ENCODE measurements around the gene PARD3. TPM values are rescaled to one million over a fixed set of nuclear protein-coding genes. Genes with fewer than 3 reads are reported as not detected.

PARD3 gene
- total RNA-seq, 1 experiment from 2014 or later = 46.3 TPM

DNA sequence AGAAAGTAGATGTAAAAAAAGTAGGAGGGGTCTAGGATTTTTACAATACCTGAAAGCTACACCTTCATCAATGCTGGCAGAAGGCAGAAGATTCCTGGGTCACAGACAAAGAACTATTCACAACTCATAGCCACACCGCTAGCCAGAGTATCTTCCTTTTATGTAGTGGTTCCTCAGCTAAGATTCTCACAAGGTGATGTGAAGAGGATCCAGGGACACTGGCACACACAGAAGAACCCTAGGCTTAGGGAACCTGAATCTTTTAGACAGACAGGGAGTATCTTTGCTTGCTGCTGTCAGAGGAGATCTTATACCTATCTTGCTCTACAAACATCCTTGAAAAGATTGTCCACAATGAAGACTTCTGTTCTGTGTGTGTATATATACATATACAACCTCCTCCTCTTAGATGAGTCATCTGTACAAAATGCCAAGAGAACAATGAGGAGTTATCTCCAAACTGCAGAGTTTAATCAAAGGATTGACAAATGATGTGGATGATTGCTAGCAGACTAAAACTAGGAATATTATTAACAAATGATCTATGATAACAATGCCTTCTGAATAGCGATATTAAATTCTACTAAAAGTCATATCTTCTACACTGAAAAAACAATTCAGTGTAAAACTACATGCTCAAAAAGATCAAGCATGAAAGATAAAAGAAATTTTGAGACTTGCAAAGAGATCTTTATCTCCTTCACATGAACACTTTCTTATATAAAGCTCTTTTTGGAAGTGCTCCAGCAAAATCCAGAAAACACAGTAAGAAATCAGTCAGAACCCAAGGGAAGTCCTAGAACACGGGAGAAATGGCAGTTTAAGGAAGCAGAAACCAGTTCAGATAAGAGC is 409.3 kb downstream of the PARD3 start (continued):
- no peak for TF ChIP-seq YY1 (IDR thresholded peaks at IDR 0.05; ENCODE audit: extremely low read depth, insufficient replicate concordance, low read depth, low read length)
- TF ChIP-seq, protein P1, sequence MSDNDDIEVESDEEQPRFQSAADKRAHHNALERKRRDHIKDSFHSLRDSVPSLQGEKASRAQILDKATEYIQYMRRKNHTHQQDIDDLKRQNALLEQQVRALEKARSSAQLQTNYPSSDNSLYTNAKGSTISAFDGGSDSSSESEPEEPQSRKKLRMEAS (IDR thresholded peaks at IDR 0.05) = no peak
- TF ChIP-seq POLR2A (IDR thresholded peaks at IDR 0.05; ENCODE audit: borderline replicate concordance, extremely low read depth, insufficient read depth, insufficient read length) = no peak
- no peak for TF ChIP-seq ELF1 (IDR thresholded peaks at IDR 0.05; ENCODE audit: borderline replicate concordance, low read depth)
- TF ChIP-seq POLR2AphosphoS5 (IDR thresholded peaks at IDR 0.05; ENCODE audit: low read depth, low read length) = no peak
- TF ChIP-seq, protein P2, sequence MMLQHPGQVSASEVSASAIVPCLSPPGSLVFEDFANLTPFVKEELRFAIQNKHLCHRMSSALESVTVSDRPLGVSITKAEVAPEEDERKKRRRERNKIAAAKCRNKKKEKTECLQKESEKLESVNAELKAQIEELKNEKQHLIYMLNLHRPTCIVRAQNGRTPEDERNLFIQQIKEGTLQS (IDR thresholded peaks at IDR 0.05) = no peak
- peak; percentile 39; the same call in 1 of the 2 replicates for TF ChIP-seq FOSL1 (IDR thresholded peaks at IDR 0.05; ENCODE audit: low read depth)
- TF ChIP-seq, protein P3, sequence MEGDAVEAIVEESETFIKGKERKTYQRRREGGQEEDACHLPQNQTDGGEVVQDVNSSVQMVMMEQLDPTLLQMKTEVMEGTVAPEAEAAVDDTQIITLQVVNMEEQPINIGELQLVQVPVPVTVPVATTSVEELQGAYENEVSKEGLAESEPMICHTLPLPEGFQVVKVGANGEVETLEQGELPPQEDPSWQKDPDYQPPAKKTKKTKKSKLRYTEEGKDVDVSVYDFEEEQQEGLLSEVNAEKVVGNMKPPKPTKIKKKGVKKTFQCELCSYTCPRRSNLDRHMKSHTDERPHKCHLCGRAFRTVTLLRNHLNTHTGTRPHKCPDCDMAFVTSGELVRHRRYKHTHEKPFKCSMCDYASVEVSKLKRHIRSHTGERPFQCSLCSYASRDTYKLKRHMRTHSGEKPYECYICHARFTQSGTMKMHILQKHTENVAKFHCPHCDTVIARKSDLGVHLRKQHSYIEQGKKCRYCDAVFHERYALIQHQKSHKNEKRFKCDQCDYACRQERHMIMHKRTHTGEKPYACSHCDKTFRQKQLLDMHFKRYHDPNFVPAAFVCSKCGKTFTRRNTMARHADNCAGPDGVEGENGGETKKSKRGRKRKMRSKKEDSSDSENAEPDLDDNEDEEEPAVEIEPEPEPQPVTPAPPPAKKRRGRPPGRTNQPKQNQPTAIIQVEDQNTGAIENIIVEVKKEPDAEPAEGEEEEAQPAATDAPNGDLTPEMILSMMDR (IDR thresholded peaks at IDR 0.05 in 2 of 3, conservative IDR thresholded peaks at IDR 0.05 in 1 of 3; ENCODE audit: borderline replicate concordance in 1 of 3, insufficient read depth in 1 of 3, low read depth in 2 of 3, low read length in 2 of 3) = no peak
- TF ChIP-seq EZH2 (IDR thresholded peaks at IDR 0.05) = no peak
- TF ChIP-seq CBX3 (IDR thresholded peaks at IDR 0.05; ENCODE audit: low read depth) = peak; percentile 47; the same call in 1 of the 2 replicates
- TF ChIP-seq RAD21 (IDR thresholded peaks at IDR 0.05; ENCODE audit: low read depth) = no peak
- no peak for TF ChIP-seq ZFX (IDR thresholded peaks at IDR 0.05)
- TF ChIP-seq CEBPB (IDR thresholded peaks at IDR 0.05; ENCODE audit: low read depth) = no peak
- peak; percentile 45; the same call in 1 of the 2 replicates for TF ChIP-seq JUND (IDR thresholded peaks at IDR 0.05)

Measured in HCT116 (cell line).